IPS DF 19.7 (cell line): Measurements from ENCODE around the gene ACHE.

ENCODE experiments used
- DNase-seq: peaks from one replicate; pipeline ENCODE4 v3.0.0-alpha.2; 2013; ENCODE audit warnings: low read depth, low spot score

Gene ACHE

DNA sequence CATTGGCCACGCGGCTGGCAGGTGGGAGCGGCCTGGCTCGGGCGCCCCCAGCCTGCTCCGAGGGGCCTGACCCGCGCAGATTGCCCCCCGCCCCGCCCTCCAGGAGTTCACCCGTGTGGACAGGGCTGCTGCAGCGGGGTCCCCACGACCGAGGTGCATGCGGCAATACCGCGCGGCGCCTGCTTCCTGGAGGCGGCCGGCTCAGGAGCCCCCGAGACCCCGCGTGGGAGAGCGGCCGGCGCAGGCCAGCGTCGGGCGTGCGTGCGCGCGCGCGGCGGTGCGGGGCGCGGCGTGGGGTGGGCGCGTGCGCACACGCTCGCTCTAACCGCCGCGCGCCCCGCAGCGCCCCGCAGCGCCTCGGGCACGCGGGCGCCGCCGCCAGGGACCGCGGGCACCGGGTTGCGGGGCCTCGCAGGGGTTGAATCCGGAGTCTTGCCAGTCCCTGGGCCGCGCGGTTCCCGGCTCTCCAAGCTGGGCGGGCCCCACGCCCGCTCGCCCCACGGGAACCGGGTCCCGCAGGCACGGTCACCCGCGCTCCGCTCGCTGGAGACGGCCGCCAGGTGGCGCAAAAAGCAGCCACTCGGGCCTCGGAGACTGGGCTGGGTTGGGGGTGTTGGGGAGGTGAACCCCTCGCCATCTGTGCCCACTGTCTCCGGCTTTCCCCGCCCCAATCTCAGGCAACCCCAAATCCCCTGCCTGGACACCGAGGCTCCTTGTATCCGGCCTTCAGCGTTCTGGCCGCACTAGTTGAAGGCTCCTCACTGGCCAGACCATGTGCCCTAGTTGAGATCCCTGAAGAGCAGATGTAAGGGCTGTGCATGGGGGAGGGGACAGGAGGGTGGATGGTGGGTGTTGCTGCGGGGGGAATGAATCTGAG is 1.3 kb upstream of the ACHE start:
- DNase-seq: no peak

GRCh38 chr7:100895956-100896731 is 456 bp upstream of the ACHE start:
- no peak for DNase-seq

GRCh38 chr7:100894860-100895700 is 608 bp downstream of the ACHE start:
- DNase-seq: no peak

DNA sequence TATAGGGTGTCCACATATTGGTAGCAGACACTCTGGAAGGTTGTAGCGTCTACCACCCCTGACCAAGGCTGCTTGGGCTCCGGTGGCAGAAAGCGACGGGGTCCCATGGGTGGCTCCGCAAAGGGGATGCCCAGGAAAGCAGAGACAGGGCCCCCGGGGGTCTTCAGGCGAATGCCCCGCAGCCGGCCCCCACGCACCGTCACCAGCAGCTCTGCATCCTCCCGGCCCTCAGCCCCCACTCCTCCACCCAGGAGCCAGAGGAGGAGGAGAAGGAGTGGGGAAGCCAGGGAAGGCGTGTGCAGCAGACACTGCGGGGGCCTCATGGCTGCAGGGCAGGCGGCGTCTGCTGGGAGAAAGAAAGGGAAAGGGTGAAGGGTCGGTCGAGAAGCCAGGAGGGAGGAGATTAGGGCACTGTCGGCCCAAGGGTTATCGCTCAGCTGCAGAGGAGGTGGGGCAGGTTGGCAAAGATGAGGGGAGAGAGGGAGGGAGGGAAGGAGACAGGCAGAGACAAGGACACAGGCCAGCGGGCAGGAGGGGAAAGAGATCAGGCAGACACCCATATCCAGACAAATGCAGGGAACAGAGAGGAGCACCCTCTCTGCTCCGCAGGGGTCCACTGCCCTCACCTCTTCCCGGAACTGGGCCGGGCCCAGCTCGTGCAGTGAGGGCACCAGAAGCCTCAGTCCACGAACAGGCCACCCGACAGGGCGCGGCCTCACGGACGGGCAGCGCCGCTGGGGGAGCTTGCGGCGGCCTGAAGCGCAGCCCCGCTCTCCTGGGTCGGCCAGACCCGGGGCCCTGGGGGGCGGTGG is 1.6 kb downstream of the ACHE start:
- no peak for DNase-seq

- DNase-seq: no peak
Measured at GRCh38 chr7:100893318-100893895, 2.3 kb downstream of the ACHE start.

GRCh38 chr7:100892364-100893317 is 3.0 kb downstream of the ACHE start:
- no peak for DNase-seq

DNA sequence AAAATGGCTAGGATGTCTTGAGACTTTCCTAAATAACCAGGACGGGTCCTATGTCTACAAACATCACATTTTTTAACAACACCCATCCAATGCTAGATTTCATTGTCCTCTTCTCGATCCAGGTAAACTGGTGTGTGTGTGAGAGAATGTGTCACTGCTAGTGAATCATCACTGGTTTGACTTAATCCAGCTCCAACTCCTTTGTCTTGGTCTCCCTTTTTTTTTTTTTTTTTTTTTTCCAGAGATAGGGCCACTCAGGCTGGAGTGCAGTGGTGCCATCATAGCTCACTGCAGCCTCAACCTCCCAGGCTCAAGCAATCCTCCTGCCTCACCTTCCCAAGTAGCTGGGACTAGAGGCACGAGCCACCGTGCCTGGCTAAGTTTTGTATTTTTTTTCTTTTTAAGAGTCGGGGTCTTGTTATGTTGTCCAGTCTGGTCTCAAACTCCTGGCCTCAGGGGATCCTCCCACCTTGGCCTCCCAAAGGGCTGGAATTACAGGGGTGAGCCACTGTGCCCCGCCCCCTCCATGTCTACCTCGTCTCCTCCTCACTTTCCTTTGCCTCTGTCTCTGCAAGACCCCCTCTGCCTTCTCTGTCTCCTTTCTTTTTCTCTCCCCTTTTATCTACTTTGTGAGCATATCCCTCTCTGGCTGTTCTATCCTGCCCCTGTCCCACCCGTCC is 4.0 kb downstream of the ACHE start:
- no peak for DNase-seq

DNA sequence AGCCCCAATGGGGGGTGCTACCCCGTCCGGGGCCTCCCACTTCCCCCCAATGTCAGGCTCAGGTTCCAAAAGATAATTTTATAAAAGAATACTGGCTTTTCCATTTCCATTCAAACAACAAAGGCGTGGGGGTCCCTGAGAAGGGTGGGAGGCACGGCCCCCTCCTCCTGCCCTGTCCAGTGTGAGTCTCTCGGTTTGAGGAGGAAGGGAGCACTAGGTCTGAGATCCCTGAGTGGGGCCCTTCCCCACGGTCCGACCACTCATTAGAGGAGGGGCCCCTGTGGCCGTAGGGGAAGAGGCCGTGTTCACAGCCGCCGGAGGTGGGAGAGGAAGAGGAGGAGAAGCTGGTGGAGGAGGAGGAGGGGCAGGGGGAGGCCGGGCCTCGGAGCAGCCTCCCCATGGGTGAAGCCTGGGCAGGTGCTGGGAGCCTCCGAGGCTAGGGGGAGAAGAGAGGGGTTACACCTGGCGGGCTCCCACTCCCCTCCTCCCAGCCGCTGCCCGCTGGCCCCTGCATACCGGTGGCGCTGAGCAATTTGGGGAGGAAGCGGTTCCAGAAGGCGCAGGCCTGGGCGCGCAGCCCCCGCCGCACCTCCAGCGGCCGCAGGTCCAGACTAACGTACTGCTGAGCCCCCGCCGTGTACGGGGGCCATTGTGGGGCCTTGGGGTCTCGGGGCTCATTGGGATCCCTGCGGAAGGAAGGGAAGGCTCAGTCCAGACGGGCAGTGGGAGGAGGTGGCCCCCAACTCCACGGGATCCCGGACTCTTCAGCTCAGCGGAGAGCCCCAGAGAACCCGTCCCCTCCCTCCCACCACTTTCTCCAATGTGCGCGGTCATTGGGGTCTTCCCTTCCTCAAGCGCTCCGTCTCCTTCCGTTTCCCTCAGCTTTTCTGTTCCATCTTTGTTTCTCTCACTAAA is 4.8 kb downstream of the ACHE start:
- DNase-seq: no peak

DNA sequence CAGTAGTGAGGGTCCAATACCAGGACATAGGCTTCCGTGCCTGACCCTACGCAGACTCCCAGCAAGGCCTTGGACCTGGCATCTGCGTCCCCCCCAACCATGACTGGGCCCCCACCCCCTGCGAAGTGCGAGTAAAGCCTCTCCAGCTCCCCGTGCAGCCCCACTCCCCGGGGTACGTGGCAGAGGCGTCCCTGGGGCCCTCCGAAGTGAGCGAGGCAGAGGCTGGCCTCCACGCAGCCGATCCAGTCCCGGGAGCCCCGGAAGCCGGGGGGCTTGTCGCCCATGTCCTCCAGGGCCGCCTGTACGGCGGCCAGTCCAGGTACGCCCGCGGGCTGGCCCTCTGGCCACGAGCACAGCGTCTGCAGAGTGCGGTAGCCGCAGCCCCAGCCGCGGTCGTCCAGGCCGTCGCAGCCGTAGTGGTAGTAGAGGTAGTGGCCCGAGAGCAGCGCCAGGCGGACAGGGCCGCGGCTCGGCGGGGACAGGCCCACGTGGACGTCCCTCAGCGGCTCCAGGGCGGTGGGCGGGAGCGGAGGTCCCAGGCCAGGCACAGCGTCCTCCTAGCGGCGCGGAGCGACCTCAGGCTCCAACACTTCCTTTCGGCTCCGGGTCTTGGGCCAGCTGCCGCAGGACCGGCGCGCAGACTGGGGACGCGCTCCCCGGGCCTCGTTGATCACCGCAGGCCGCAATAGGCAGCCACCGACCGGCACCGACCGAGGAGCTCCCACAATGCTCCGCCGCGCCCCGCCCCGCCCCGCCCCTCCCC is 6.5 kb downstream of the ACHE start, which contains the start of gene UFSP1:
Gene UFSP1, minus strand, starts transcription at position 728 of the 763 bp plus-strand sequence. Its CDS starts 444 bp downstream, at position 284.
- DNase-seq: no peak

GRCh38 chr7:100888291-100888987 is 7.2 kb downstream of the ACHE start:
- no peak for DNase-seq

DNA sequence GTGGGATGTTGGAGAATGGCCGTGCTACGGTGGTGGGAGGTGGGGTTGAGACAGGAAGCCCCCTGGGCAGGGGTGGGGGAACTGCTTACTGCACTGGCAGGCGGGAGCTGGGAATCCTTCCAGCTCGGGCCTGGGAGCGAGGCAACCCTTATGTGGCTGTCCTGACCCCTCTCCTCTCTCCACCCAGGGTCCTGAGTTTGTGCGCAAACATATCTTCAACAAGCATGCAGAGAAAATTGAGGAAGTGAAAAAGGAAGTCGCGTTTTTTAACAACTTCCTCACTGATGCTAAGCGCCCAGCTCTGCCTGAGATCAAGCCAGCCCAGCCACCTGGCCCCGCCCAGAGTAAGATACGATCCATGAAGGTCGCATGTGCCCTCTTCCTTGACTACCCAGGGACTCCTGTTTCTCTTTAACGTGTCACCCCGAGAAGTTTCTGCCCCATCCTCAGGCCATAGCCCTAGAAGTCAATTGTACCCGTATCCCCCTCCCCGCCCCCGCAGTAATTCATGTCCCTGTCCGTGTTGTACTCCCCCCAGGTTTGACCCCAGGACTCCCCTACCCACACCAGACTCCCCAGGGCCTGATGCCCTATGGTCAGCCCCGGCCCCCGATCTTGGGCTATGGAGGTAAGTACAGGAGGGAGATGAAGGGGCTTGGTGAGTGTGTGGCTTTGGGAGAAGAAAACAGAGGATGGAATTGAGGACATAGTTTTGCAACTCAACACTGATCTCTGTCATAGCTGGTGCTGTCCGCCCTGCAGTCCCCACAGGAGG is 8.0 kb downstream of the ACHE start:
- DNase-seq: no peak

DNA sequence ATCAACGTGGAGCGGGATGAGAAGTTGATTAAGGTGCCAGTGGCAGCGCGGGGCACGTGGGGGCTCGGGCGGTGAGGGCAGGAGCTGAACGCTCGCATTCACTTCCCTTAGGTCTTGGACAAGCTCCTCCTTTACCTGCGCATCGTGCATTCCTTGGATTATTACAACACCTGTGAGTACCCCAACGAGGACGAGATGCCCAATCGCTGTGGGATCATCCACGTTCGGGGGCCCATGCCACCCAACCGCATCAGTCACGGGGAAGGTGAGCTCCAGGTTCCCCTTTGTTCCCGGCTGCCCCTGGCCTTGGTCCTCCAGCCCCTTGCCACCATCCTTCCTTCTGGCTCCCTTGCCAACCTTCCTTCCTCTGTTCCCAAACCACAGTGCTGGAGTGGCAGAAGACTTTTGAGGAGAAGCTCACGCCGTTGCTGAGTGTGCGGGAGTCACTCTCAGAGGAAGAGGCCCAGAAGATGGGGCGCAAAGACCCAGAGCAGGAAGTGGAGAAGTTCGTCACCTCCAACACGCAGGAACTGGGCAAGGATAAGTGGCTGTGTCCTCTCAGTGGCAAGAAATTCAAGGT is 8.7 kb downstream of the ACHE start:
- DNase-seq: no peak

GRCh38 chr7:100886142-100886935 is 9.3 kb downstream of the ACHE start:
- DNase-seq: no peak

- DNase-seq: no peak
Measured at GRCh38 chr7:100885440-100886141, 10.1 kb downstream of the ACHE start.
